Activated T-cell treated with anti-CD3 and anti-CD28 coated beads, Interleukin-2, amount 50 U/mL, for 4 hours (primary cell): ENCODE results near the gene BABAM2. TPM values are rescaled to one million over a fixed set of nuclear protein-coding genes. Genes with fewer than 3 reads are reported as not detected.

ENCODE experiments used
- ATAC-seq, 2 donors: fragments of 200-7000 bp; cut with Tn5 transposase; one replicate each; pipeline ENCODE4 v1.10.0; 2021
- DNase-seq: peaks from one replicate; pipeline ENCODE4 v3.0.0-alpha.2; 2020
- H3K27me3 Mint-ChIP-seq: one replicate; pipeline ENCODE4 v1.8.0; 2021; ENCODE audit warnings: low read depth, mixed read lengths
- H3K36me3 Mint-ChIP-seq: one replicate; pipeline ENCODE4 v1.8.0; 2022; ENCODE audit warnings: mixed read lengths; ENCODE audit not compliant: insufficient read depth
- H3K4me1 Mint-ChIP-seq: one replicate; pipeline ENCODE4 v1.8.0; 2021; ENCODE audit warnings: low read depth, mixed read lengths
- H3K4me3 Mint-ChIP-seq: one replicate; pipeline ENCODE4 v1.8.0; 2021; ENCODE audit warnings: mild to moderate bottlenecking, moderate library complexity, mixed read lengths
- H3K9me3 Mint-ChIP-seq: one replicate; pipeline ENCODE4 v1.8.0; 2021; ENCODE audit warnings: mixed read lengths
- total RNA-seq, 3 donors: library from RNA; stranded (reverse); gene quantifications; one replicate each; pipeline ENCODE4 v1.2.1, GENCODE V29; 2021

BABAM2 gene
- total RNA-seq, 3 donors from 2014 or later, result 34.3 to 45.9 (median 35.6) TPM

- Mint-ChIP-seq H3K4me3 (no peak overlapping the region), H3K27me3 (no peaks in the 10 kb centered on the region), H3K4me1 (peaks cover 20% of the 10 kb centered on the region), H3K9me3 (no peaks in the 10 kb centered on the region), H3K36me3 (no peaks in the 10 kb centered on the region)
- ATAC-seq (no peak), DNase-seq (no peak)
These were observed 487.6 kb downstream of the BABAM2 start for GRCh38 chr2:28377984-28378678.

- DNase-seq (no peak), ATAC-seq (peak in 1 of 2 donors; percentile 39)
- Mint-ChIP-seq H3K27me3 (no peaks in the 10 kb centered on the region), H3K36me3 (no peaks in the 10 kb centered on the region), H3K9me3 (no peaks in the 10 kb centered on the region), H3K4me1 (peaks cover 20% of the 10 kb centered on the region), H3K4me3 (no peak overlapping the region)
These were observed 488.4 kb downstream of the BABAM2 start for GRCh38 chr2:28378679-28379584.

- Mint-ChIP-seq H3K9me3 (no peaks in the 10 kb centered on the region), H3K27me3 (no peaks in the 10 kb centered on the region), H3K4me3 (no peak overlapping the region), H3K36me3 (no peaks in the 10 kb centered on the region), H3K4me1 (peaks cover 20% of the 10 kb centered on the region)
- no peak for ATAC-seq
- no peak for DNase-seq
These were observed 489.7 kb downstream of the BABAM2 start for GRCh38 chr2:28380219-28380618.

GRCh38 chr2:28381225-28382180, 491.0 kb downstream of the BABAM2 start:
- H3K4me3 Mint-ChIP-seq, result no peak overlapping the region
- no peaks in the 10 kb centered on the region for H3K27me3 Mint-ChIP-seq
- H3K36me3 Mint-ChIP-seq, result no peaks in the 10 kb centered on the region
- no peaks in the 10 kb centered on the region for H3K9me3 Mint-ChIP-seq
- peaks cover 20% of the 10 kb centered on the region for H3K4me1 Mint-ChIP-seq
- no peak for ATAC-seq
- DNase-seq, result no peak

GRCh38 chr2:28382755-28383154, 492.2 kb downstream of the BABAM2 start:
- Mint-ChIP-seq H3K27me3 (no peaks in the 10 kb centered on the region), H3K4me1 (peaks cover 25% of the 10 kb centered on the region), H3K36me3 (no peaks in the 10 kb centered on the region), H3K4me3 (no peak overlapping the region), H3K9me3 (no peaks in the 10 kb centered on the region)
- ATAC-seq (no peak), DNase-seq (no peak)

GRCh38 chr2:28387082-28387960, 496.8 kb downstream of the BABAM2 start:
- no peak for ATAC-seq
- Mint-ChIP-seq H3K27me3 (no peaks in the 10 kb centered on the region), H3K9me3 (no peaks in the 10 kb centered on the region), H3K36me3 (no peaks in the 10 kb centered on the region), H3K4me1 (peaks cover 28% of the 10 kb centered on the region), H3K4me3 (no peak overlapping the region)
- no peak for DNase-seq

Other genes starting within 250 kb of the BABAM2 start
- 10 to 100 TPM; 23.6 to 31.4 (median 28.1) TPM for gene SUPT7L, start 227.1 kb upstream of the BABAM2 start, total RNA-seq
- 10 to 100 TPM; 32.7 to 37.5 (median 32.7) TPM for gene SLC4A1AP, start 226.8 kb upstream of the BABAM2 start, total RNA-seq
- 10 to 100 TPM; 67.9 to 84.5 (median 68.4) TPM for gene MRPL33, start 119.0 kb upstream of the BABAM2 start, total RNA-seq
- gene RBKS, start 342 bp upstream of the BABAM2 start, total RNA-seq, result 1 to 10 TPM in 2 of 3 donors, under 1 TPM in 1; 0.79 to 1.6 (median 1.2) TPM